ENCODE data around the gene RGS3. TPM values are rescaled to one million over a fixed set of nuclear protein-coding genes. Genes with fewer than 3 reads are reported as not detected.
"Not testable (repeated sequence)": the region's sequence is repeated elsewhere in the genome, so short reads cannot be mapped to it uniquely, and the experiment has no call there.

The RGS3 gene
- polyA plus RNA-seq, 6 donors from 2014 or later = 3.8 to 13.8 (median 5.8) TPM

DNA sequence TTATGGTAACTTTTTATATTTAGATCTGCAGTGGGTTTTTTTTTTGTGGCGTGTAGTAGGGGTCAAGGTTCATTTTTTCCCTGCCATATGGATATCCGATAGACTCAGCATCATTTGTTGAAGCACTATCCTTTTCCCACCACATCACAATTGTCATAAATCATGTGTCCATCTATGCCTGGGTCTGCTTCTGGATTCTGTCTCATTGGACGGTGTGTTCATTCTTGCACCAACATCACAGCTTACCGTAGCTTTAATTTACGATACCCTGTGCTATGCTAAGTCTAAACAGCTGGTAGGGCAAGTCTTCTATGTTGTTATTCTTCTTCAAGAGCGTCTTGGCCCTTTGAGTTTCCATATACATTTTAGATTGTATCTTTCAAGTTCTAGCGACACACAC, 175.0 kb downstream of the RGS3 start:
- no peaks in the 10 kb centered on the region for H3K36me3 Mint-ChIP-seq
- ATAC-seq (ENCODE audit: low read depth in 2 of 2) (no peak), DNase-seq (no peak)
- no peak overlapping the region for H3K4me3 Mint-ChIP-seq
- H3K27ac Mint-ChIP-seq = no peak overlapping the region
- H3K4me1 Mint-ChIP-seq = no peaks in the 10 kb centered on the region
- peaks cover 2 to 38% (median 19%) of the 10 kb centered on the region in 3 donors for H3K27me3 Mint-ChIP-seq
- H3K9me3 Mint-ChIP-seq = peaks cover 1 to 12% (median 8%) of the 10 kb centered on the region in 7 donors

DNA sequence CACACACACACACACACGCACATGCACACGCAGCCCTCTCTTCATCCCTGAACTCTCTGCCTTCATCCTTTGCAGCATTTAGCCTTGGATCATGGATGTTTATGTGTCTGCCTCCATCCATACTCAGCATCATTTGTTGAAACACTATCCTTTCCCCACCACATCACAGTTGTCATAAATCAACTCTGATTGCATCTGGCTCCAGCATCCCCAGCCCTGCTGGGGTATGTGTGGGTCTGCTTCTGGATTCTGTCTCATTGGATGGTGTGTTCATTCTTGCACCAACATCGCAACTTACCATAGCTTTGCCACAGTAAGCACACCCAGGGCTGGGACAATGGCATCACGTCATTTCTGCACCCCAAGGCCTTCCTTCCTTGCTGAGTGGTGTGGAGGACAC, 175.4 kb downstream of the RGS3 start:
- no peak for DNase-seq
- H3K36me3 Mint-ChIP-seq = no peaks in the 10 kb centered on the region
- H3K27me3 Mint-ChIP-seq = peaks cover 4 to 40% (median 19%) of the 10 kb centered on the region in 3 donors
- H3K4me3 Mint-ChIP-seq = no peak overlapping the region
- H3K9me3 Mint-ChIP-seq = peaks cover 1 to 12% (median 9%) of the 10 kb centered on the region in 7 donors
- peak overlapping the region in 1 of 6 donors; percentile 3 for H3K27ac Mint-ChIP-seq
- ATAC-seq (ENCODE audit: low read depth in 2 of 2) = no peak
- H3K4me1 Mint-ChIP-seq = no peaks in the 10 kb centered on the region

DNA sequence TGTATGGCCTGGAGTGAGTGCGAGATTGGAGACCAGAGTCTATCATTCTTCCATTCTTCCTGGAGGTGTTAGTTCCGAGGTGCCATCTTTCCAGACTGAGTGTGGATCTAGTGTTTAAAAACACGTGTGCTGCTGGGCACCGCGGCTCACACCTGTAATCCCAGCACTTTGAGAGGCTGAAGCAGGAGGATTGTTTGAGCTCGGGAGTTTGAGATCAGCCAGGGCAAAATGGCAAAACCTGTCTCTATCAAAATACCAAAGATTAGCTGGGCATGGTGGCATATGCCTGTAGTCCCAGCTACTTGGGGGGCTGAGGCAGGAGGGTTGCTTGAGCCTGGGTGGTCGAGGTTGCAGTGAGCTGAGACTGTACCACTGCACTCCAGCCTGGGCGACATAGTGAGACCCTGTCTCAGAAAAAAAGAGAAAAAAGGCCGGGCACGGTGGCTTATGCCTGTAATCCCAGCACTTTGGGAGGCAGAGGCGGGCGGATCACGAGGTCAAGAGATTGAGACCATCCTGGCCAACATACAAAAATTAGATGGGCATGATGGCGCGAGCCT, 176.0 kb downstream of the RGS3 start:
- Mint-ChIP-seq H3K27me3 (peaks cover 4 to 40% (median 25%) of the 10 kb centered on the region in 3 donors), H3K9me3 (peaks cover 1 to 13% (median 9%) of the 10 kb centered on the region in 7 donors)
- H3K4me3 Mint-ChIP-seq; H3K36me3 Mint-ChIP-seq; H3K4me1 Mint-ChIP-seq; ATAC-seq (ENCODE audit: low read depth in 2 of 2); H3K27ac Mint-ChIP-seq; DNase-seq: not testable (repeated sequence)

DNA sequence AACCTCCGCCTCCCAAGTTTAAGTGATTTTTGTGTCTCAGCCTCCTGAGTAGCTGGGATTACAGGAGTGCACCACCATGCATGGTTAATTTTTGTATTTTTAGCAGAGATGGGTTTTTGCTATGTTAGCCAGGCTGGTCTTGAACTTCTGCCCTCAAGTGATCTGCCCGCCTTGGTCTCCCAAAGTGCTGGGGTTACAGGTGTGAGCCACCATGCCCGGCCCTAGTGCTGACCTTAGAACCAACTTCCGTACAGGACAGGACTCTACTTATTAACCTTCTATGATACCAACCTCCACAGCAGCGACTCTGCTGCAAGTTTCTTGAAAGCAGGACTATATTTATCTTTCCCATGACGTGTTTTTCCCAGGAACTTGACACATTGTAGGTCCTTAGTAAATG, 176.9 kb downstream of the RGS3 start:
- no peaks in the 10 kb centered on the region for H3K36me3 Mint-ChIP-seq
- no peak overlapping the region for H3K4me3 Mint-ChIP-seq
- no peak overlapping the region for H3K27ac Mint-ChIP-seq
- no peak for DNase-seq
- H3K4me1 Mint-ChIP-seq = no peaks in the 10 kb centered on the region
- H3K9me3 Mint-ChIP-seq = peaks cover 1 to 13% (median 9%) of the 10 kb centered on the region in 7 donors
- ATAC-seq (ENCODE audit: low read depth in 2 of 2) = no peak
- H3K27me3 Mint-ChIP-seq = peaks cover 4 to 38% (median 25%) of the 10 kb centered on the region in 3 donors

DNA sequence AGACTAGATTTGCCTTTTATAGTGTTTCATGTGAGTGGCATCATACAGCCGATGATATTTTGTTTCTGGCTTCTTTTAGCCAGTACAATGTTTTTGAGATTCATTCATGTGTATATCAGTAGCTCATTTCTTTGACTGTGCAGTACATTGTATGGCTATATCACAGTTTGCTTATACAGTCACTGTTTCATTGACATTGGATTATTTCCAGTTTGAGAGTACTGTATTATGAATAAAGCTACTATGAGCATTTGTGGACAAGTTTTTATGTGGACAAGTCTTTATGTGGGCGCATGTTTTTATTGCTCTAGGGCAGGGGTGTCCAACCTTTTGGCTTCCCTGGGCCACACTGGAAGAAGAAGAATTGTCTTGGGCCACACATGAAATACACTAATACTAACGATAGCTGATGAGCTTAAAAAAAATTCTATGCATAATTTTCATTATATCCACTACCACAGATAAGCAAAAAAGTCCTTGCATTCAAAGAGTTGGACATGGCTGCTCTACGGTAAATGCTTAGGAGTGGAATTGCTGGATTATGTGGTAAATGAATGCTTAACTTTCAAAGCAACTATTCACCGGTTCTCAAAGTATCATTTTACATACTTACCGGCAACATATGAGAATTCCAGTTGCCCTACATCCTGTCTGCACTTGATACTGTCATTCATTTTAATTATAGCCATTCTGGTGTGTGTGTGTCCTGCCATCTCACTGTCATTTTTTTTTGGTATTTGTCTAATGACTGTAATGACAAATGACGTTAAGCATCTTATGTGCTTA, 177.8 kb downstream of the RGS3 start:
- Mint-ChIP-seq H3K27me3 (peaks cover 4 to 39% (median 28%) of the 10 kb centered on the region in 3 donors), H3K4me3 (no peak overlapping the region), H3K27ac (no peak overlapping the region), H3K4me1 (no peaks in the 10 kb centered on the region), H3K9me3 (peaks cover 1 to 13% (median 9%) of the 10 kb centered on the region in 7 donors), H3K36me3 (no peaks in the 10 kb centered on the region)
- DNase-seq (no peak), ATAC-seq (ENCODE audit: low read depth in 2 of 2) (no peak)

DNA sequence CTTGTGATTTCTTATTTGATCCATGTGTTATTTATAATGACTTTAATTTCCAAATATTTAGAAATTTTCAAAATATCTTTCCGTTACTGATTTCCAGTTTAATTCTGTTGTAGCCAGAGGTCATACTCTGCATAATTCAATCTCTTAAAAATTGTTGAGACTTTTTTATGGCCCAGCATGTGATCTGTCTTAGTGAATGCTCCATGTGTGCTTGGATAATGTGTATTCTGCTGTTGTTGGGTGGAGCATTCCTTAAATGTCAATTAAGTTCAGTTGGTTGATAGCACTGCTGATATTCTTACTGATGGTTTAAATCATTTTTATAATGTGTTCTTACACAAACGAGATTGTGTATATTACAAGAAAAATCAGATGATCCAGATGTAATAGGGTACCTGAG, 180.8 kb downstream of the RGS3 start:
- no peak for DNase-seq
- no peak for ATAC-seq (ENCODE audit: low read depth in 2 of 2)
- no peak overlapping the region for H3K4me3 Mint-ChIP-seq
- no peak overlapping the region for H3K27ac Mint-ChIP-seq
- H3K9me3 Mint-ChIP-seq = peaks cover 0 to 13% (median 6%) of the 10 kb centered on the region in 7 donors
- H3K36me3 Mint-ChIP-seq = no peaks in the 10 kb centered on the region
- no peaks in the 10 kb centered on the region for H3K4me1 Mint-ChIP-seq
- H3K27me3 Mint-ChIP-seq = peaks cover 4 to 33% (median 27%) of the 10 kb centered on the region in 3 donors

DNA sequence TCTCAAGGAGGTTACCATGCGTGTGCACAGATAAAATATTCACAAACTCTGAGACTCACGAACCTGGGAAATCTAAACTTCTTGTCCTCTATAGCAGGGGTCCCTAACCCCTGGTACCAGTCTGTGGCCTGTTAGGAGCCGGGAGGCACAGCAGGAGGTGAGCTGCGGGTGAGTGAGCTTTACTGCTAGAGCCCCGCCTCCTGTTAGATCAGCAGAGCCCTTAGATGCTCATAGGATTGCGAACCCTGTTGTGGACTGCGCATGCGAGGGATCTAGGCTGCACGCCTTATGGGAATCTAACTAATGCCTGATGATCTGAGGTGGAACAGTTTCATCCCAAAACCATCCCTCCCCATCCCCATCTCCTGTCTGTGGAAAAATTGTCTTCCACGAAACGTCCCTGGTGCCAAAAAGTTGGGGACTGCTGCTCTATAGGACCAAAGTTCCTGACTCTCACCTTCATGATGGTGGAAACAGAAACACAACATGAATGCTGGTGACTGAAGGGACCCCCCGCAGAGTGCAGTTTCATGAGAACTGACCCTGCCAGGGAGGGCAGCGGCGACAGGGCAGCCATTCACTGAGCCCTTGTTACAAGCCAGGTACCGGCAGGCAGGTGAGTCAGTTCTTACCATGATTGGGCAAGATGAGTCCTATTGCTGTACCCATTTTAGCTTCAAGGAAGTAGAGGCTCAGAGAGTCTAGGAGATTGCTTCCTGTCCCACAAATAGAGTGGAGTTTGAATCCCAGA, 181.9 kb downstream of the RGS3 start:
- peaks cover 0 to 13% (median 6%) of the 10 kb centered on the region in 7 donors for H3K9me3 Mint-ChIP-seq
- H3K36me3 Mint-ChIP-seq = no peaks in the 10 kb centered on the region
- ATAC-seq (ENCODE audit: low read depth in 2 of 2) (no peak), DNase-seq (no peak)
- H3K4me3 Mint-ChIP-seq = no peak overlapping the region
- H3K27ac Mint-ChIP-seq = no peak overlapping the region
- no peaks in the 10 kb centered on the region for H3K4me1 Mint-ChIP-seq
- peaks cover 4 to 32% (median 27%) of the 10 kb centered on the region in 3 donors for H3K27me3 Mint-ChIP-seq

DNA sequence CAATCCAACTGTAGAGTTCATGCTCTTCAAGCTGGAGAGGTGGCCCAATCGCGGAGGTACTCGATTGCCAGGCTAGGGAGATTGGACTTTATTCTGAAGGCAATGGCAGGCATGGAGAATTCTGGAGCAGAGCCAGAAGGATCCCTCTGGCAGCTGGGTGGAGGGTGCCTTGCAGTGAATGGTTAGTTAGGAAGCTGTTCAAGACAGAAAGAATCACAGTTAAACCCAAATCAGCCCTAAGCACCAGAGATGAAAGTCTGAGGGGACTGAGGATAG, 182.4 kb downstream of the RGS3 start:
- H3K27me3 Mint-ChIP-seq = peaks cover 4 to 32% (median 27%) of the 10 kb centered on the region in 3 donors
- H3K4me3 Mint-ChIP-seq = no peak overlapping the region
- H3K9me3 Mint-ChIP-seq = peaks cover 0 to 13% (median 6%) of the 10 kb centered on the region in 7 donors
- ATAC-seq (ENCODE audit: low read depth in 2 of 2) = no peak
- no peak for DNase-seq
- H3K36me3 Mint-ChIP-seq = no peaks in the 10 kb centered on the region
- peak overlapping the region in 1 of 6 donors; percentile 20 for H3K27ac Mint-ChIP-seq
- no peaks in the 10 kb centered on the region for H3K4me1 Mint-ChIP-seq

DNA sequence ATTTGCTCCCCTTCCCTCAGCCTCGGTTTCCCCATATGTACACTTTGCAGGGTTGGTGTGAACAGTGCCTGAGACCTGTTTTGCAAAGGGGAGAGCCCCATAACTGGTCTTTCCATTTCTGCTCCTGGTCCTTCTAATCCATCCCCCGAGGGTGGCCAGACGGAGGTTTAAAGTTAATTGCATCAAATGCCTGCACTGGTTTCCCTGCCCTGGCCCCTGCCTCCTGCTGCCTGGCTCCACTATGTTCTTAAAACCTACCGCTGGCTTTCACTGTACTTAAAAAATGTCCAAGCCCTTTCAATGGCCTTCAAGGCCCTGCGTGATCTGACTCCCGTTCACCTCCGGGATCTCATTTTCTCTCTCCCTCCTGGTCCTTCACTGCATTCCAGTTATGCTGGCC, 183.0 kb downstream of the RGS3 start:
- Mint-ChIP-seq H3K4me3 (no peak overlapping the region), H3K27ac (no peak overlapping the region), H3K9me3 (peaks cover 0 to 13% (median 6%) of the 10 kb centered on the region in 7 donors), H3K36me3 (no peaks in the 10 kb centered on the region), H3K27me3 (peaks cover 4 to 32% (median 27%) of the 10 kb centered on the region in 3 donors), H3K4me1 (no peaks in the 10 kb centered on the region)
- DNase-seq (no peak), ATAC-seq (ENCODE audit: low read depth in 2 of 2) (no peak)

Other genes starting within 250 kb of the RGS3 start
- 10 to 100 TPM in 4 of 6 donors, 1 to 10 TPM in 2; 1.9 to 19.7 (median 11.1) TPM for gene FKBP15, start 242.4 kb upstream of the RGS3 start, polyA plus RNA-seq (ENCODE audit: low read depth in 6 of 6)
- 1 to 10 TPM in 5 of 6 donors, not detected in 1; 1.5 to 2.7 (median 2.0) TPM for gene SLC31A1, start 242.2 kb upstream of the RGS3 start, polyA plus RNA-seq (ENCODE audit: low read depth in 6 of 6)
- gene CDC26, start 188.2 kb upstream of the RGS3 start, polyA plus RNA-seq (ENCODE audit: low read depth in 6 of 6) = 100 to 1,000 TPM in 5 of 6 donors, 10 to 100 TPM in 1; 99.0 to 184 (median 138) TPM
- gene PRPF4, start 188.1 kb upstream of the RGS3 start, polyA plus RNA-seq (ENCODE audit: low read depth in 6 of 6) = 10 to 100 TPM in 5 of 6 donors, 1 to 10 TPM in 1; 8.2 to 28.2 (median 22.4) TPM
- not detected for gene RNF183, start 160.4 kb upstream of the RGS3 start, polyA plus RNA-seq (ENCODE audit: low read depth in 6 of 6)
- under 1 TPM in 4 of 6 donors, not detected in 2; 0.09 to 0.88 (median 0.30) TPM for gene WDR31, start 123.5 kb upstream of the RGS3 start, polyA plus RNA-seq (ENCODE audit: low read depth in 6 of 6)
- gene BSPRY, start 114.2 kb upstream of the RGS3 start, polyA plus RNA-seq (ENCODE audit: low read depth in 6 of 6) = 1 to 10 TPM in 4 of 6 donors, under 1 TPM in 2; 0.16 to 1.9 (median 1.2) TPM
- gene HDHD3, start 86.7 kb upstream of the RGS3 start, polyA plus RNA-seq (ENCODE audit: low read depth in 6 of 6) = 10 to 100 TPM; 36.3 to 51.3 (median 42.8) TPM
- gene ALAD, start 62.4 kb upstream of the RGS3 start, polyA plus RNA-seq (ENCODE audit: low read depth in 6 of 6) = 10 to 100 TPM; 13.2 to 29.3 (median 17.3) TPM
- gene POLE3, start 53.1 kb upstream of the RGS3 start, polyA plus RNA-seq (ENCODE audit: low read depth in 6 of 6) = 100 to 1,000 TPM; 112 to 213 (median 140) TPM
- gene C9orf43, start 53.0 kb upstream of the RGS3 start, polyA plus RNA-seq (ENCODE audit: low read depth in 6 of 6) = under 1 TPM in 5 of 6 donors, not detected in 1; 0.23 to 0.74 (median 0.52) TPM